ENCODE results near the gene BRAF. TPM values are rescaled to one million over a fixed set of nuclear protein-coding genes. Genes with fewer than 3 reads are reported as not detected.
"Not testable (repeated sequence)": the region's sequence is repeated elsewhere in the genome, so short reads cannot be mapped to it uniquely, and the experiment has no call there.

Gene BRAF
- polyA plus RNA-seq, 3 donors: 4.2 to 7.4 (median 7.3) TPM

DNA sequence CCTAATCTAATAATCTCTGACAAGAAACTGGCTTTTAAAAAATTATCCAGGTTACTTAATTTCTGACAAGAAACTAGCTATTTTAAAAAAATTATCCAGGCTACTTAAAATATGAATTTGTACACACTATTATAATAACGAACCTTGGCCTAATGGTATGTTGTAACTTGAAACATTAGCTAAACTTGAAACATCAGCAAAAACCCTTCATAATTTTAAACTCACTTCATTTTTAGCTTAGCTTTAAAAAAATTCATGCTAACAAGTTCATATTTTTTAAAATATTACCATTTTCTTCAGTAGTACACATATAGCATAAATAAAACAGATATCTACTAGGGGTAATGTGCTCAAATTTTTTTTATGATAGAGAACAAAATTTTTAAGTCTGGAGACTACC, 35.6 kb downstream of the BRAF start:
- 51 to 86% (median 55%) methylated on average over 1 of the region's 1 CpG for WGBS, 3 donors
- H3K27ac ChIP-seq (ENCODE audit: low read depth, low read length): no peak overlapping the region

- H3K27ac ChIP-seq (ENCODE audit: low read depth, low read length): no peak overlapping the region
- 89 to 94% (median 91%) methylated on average over 4 of the region's 4 CpGs for WGBS, 3 donors
These were observed 36.6 kb downstream of the BRAF start for GRCh38 chr7:140888087-140888486.

GRCh38 chr7:140885735-140886334, 38.9 kb downstream of the BRAF start:
- no peak overlapping the region for H3K27ac ChIP-seq (ENCODE audit: low read depth, low read length)
- WGBS, 3 donors: 70 to 93% (median 80%) methylated on average over 1 of the region's 1 CpG

- H3K27ac ChIP-seq (ENCODE audit: low read depth, low read length): no peak overlapping the region
- WGBS, 3 donors: 50 to 97% (median 97%) methylated on average over 1 of the region's 1 CpG
These were observed 41.4 kb downstream of the BRAF start for GRCh38 chr7:140883378-140883777.

DNA sequence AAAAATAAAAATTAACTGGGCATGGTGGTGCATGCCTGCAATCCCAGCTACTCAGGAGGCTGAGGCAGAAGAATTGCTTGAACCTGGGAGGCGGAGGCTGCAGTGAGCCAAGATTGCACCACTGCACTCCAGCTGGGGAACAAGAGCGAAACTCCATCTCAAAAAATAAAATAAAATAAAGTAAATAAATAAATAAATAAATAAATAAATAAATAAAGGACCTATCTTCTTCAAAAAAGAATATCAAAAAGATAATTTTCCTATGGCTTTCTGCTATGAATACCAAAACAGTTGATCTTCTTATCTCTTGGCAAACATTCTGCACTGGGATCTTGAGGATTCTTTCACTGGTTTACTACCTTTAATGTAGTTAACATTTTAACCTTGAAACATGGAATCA, 41.9 kb downstream of the BRAF start:
- H3K27ac ChIP-seq (ENCODE audit: low read depth, low read length): not testable (repeated sequence)
- WGBS, 3 donors: 95 to 100% (median 100%) methylated on average over 2 of the region's 2 CpGs

- H3K27ac ChIP-seq (ENCODE audit: low read depth, low read length): no peak overlapping the region
- 76 to 90% (median 90%) methylated on average over 3 of the region's 3 CpGs for WGBS, 3 donors
These were observed 43.1 kb downstream of the BRAF start for GRCh38 chr7:140881507-140882228.

DNA sequence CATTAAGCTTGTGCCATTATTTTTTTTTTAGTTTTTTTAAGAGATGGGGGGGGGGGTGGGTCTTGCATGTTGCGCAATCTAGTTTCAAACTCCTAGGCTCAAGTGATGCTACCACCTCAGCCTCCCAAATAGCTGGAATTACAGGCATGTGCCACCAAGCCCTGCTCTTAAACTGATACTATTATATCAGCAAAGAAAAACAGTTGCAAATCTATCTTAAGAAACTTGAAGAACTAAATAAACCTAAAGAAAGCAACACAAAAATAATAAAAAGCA, 47.5 kb downstream of the BRAF start:
- no peak overlapping the region for H3K27ac ChIP-seq (ENCODE audit: low read depth, low read length)
- WGBS, 3 donors: 100% methylated on average over 1 of the region's 1 CpG

DNA sequence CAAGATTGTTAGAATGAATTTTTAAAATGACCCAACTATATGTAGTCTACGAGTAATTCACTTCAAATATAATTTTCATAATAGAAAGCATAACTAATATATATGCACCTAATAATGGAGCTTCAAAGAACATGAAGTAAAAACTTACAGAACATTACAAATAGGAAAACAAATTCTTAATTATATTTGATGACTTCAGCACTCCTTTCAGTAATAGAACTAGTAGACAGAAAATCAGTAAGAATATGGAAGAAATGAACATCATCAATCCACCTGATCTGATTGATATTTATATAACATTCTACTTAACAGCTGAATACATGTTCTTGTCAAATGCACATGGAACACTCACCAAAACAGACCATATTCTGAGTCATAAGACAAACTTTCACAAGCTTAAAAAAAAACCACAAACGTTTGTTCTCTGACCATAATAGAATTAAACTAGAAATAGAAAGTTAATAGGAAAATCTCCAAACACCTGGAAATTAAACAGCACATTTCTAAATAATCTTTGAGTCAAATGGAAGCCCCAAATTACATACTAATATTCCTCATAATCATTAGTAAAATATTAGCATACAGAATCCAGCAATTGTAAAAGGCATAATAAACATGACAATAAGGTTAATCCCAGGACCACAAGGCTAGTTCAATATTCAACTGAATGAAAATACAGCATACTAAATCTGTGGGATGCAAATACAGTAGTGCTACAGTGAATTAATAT, 48.0 kb downstream of the BRAF start:
- 49 to 58% (median 54%) methylated on average over 2 of the region's 2 CpGs for WGBS, 3 donors

DNA sequence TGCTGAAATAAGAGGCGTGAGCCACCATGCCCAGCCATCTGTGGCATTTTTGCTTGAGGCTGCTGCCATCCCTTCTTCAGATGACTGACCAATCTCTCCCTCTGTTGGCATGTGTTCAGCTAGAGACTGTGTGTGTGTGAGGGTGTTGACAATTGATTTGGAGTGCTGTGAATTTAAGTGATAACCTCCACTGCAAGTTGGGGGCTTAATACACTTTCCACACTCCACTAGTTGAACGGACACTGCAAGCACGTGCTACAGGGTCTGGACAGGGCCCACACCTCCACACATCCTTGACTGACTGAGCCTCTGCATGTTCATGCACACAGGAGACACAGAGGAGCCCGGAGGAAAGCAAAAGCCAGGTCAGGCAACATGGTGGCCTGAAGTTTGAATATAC, 51.3 kb downstream of the BRAF start:
- 83 to 95% (median 85%) methylated on average over 4 of the region's 4 CpGs for WGBS, 3 donors
- H3K27ac ChIP-seq (ENCODE audit: low read depth, low read length): no peak overlapping the region

More for the DNA sequence above, 48.0 kb downstream of the BRAF start:
- H3K27ac ChIP-seq (ENCODE audit: low read depth, low read length): no peak overlapping the region

- no peak overlapping the region for H3K27ac ChIP-seq (ENCODE audit: low read depth, low read length)
- WGBS, 3 donors: 35 to 60% (median 58%) methylated on average over 1 of the region's 1 CpG
These were observed 54.7 kb downstream of the BRAF start for GRCh38 chr7:140870003-140870402.

GRCh38 chr7:140869430-140869829, 55.3 kb downstream of the BRAF start:
- no peak overlapping the region for H3K27ac ChIP-seq (ENCODE audit: low read depth, low read length)
- whole genome bisulfite sequencing, 3 donors: 94 to 99% (median 96%) methylated on average over 8 of the region's 8 CpGs

- WGBS, 3 donors: 91 to 97% (median 95%) methylated on average over 5 of the region's 5 CpGs
- no peak overlapping the region for H3K27ac ChIP-seq (ENCODE audit: low read depth, low read length)
These were observed 57.0 kb downstream of the BRAF start for GRCh38 chr7:140867467-140868462.

- H3K27ac ChIP-seq (ENCODE audit: low read depth, low read length): no peak overlapping the region
These were observed 57.8 kb downstream of the BRAF start for GRCh38 chr7:140866926-140867325.

GRCh38 chr7:140864732-140865131, 60.0 kb downstream of the BRAF start:
- H3K27ac ChIP-seq (ENCODE audit: low read depth, low read length): no peak overlapping the region
- 96 to 98% (median 97%) methylated on average over 3 of the region's 3 CpGs for WGBS, 3 donors

- H3K27ac ChIP-seq (ENCODE audit: low read depth, low read length): no peak overlapping the region
- WGBS, 3 donors: 78 to 95% (median 79%) methylated on average over 4 of the region's 4 CpGs
These were observed 60.9 kb downstream of the BRAF start for GRCh38 chr7:140863867-140864266.

DNA sequence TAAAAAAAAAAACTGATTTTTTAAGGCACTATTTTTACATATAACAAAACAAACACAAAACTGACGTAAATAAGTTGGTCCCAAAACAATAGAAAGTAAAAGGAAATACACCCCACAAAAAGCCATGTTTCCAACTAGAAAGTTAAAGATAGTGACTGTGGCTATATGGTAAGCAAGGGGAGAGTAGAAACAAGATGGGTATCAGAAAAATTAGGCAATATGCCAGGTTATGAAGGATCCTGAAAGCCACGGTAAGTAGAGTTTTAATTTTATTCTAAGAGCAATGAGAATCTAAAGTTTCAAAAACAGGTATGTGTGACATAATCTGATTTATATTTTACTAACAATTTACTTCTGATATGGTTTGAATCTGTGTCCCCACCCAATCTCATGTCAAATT, 61.5 kb downstream of the BRAF start:
- H3K27ac ChIP-seq (ENCODE audit: low read depth, low read length): no peak overlapping the region
- WGBS, 3 donors: 90 to 95% (median 92%) methylated on average over 2 of the region's 2 CpGs

DNA sequence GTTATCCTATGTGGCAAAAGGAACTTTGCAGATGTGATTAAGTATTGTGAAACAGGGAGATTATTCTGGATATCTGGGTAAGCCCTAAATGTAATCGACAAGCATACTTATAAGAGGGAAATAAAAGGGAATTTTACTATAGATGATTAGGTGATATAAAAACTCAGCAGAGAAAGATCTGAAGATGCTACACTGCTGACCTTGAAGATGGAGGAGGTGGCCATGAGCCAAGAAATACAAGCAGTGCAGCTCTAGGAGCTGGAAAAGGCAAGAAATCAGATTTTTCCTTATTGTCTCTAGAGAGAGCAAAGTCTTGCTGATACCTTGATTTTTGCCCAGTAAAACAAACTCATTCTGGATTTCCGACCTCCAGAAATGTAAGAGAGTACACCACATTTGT, 67.7 kb downstream of the BRAF start:
- no peak overlapping the region for H3K27ac ChIP-seq (ENCODE audit: low read depth, low read length)
- 78 to 83% (median 82%) methylated on average over 2 of the region's 2 CpGs for WGBS, 3 donors

DNA sequence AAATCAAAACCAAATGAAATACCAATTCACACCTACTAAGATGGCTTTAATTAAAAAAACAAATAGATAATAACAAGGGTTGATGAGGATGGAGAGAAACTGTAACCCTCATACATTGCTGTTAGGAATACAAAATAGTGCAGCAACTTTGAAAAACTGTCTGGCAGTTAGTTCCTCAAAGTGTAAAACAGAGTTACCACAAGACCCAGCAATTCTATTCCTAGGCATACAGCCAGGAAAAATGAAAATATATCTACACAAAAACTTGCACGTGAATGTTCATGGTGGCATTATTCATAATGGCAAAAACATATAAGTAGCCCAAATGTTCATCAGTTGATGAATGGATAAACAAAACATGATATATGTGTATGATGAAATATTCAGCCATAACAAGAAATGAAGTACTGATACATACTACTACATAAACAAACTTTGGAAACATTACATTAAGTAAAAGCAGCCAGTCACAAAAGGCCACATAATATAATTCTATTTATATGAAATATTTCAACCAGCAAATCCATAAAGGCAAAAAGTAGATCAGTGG, 83.5 kb downstream of the BRAF start:
- H3K27ac ChIP-seq (ENCODE audit: low read depth, low read length): no peak overlapping the region
- WGBS, 3 donors: 22 to 58% (median 24%) methylated on average over 1 of the region's 1 CpG
